Renal pelvis (tissue), 12 donors: Measurements from ENCODE around the gene RAD51C. TPM values are rescaled to one million over a fixed set of nuclear protein-coding genes. Genes with fewer than 3 reads are reported as not detected.
"Not testable (repeated sequence)": the region's sequence is repeated elsewhere in the genome, so short reads cannot be mapped to it uniquely, and the experiment has no call there.

ENCODE experiments used
- DNase-seq: peaks from one replicate; pipeline ENCODE4 v3.0.0-alpha.2; 2013
- long read RNA-seq, 16 experiments: transcript quantifications; one replicate each; lab custom pipeline, GENCODE V29; 2026
- polyA plus RNA-seq, 3 donors: library from polyadenylated mRNA; unstranded; fragments of 120-200 nt; gene quantifications; one replicate each; pipeline ENCODE4 v1.2.1, GENCODE V29; 2013; ENCODE audit not compliant: insufficient read length in 3 of 3

RAD51C gene
- 10 to 100 TPM; 41.6 to 46.8 (median 42.7) TPM for polyA plus RNA-seq
- long read RNA-seq, donor 1, transcript RAD51C-201 (9 exons, 2,591 nt), result minor isoform, 5 of 12 reads
- long read RNA-seq, donor 1, transcript RAD51C-203 (2 exons, 567 nt), result major isoform, 6 of 12 reads
- long read RNA-seq, donor 1, partial matches to known transcripts, result 0 of 12 reads
- long read RNA-seq, donor 1, other reads (novel, unspliced or antisense), result 0 of 12 reads
- long read RNA-seq, donor 2, transcript RAD51C-203 (2 exons, 567 nt), result minor isoform, 5 of 16 reads
- long read RNA-seq, donor 2, transcript RAD51C-201 (9 exons, 2,591 nt), result major isoform, 7 of 16 reads
- long read RNA-seq, donor 2, partial matches to known transcripts, result 0 of 16 reads
- long read RNA-seq, donor 2, other reads (novel, unspliced or antisense), result 0 of 16 reads
- long read RNA-seq, donor 3, partial matches to known transcripts, result 5 of 13 reads
- long read RNA-seq, donor 3, other reads (novel, unspliced or antisense), result 0 of 13 reads
- long read RNA-seq, donor 4, transcript RAD51C-203 (2 exons, 567 nt), result major isoform, 6 of 12 reads
- long read RNA-seq, donor 4, partial matches to known transcripts, result 0 of 12 reads
- long read RNA-seq, donor 4, other reads (novel, unspliced or antisense), result 0 of 12 reads
- long read RNA-seq, donor 5, transcript RAD51C-203 (2 exons, 567 nt), result major isoform, 6 of 10 reads
- long read RNA-seq, donor 5, partial matches to known transcripts, result 0 of 10 reads
- long read RNA-seq, donor 5, other reads (novel, unspliced or antisense), result 0 of 10 reads
- long read RNA-seq, donor 6, transcript RAD51C-201 (9 exons, 2,591 nt), result minor isoform, 5 of 14 reads
- long read RNA-seq, donor 6, transcript RAD51C-203 (2 exons, 567 nt), result major isoform, 7 of 14 reads
- long read RNA-seq, donor 6, partial matches to known transcripts, result 0 of 14 reads
- long read RNA-seq, donor 6, other reads (novel, unspliced or antisense), result 0 of 14 reads
- long read RNA-seq, donor 7, transcript RAD51C-203 (2 exons, 567 nt), result major isoform, 8 of 16 reads
- long read RNA-seq, donor 7, partial matches to known transcripts, result 0 of 16 reads
- long read RNA-seq, donor 7, other reads (novel, unspliced or antisense), result 0 of 16 reads
- long read RNA-seq, donor 8, partial matches to known transcripts, result 0 of 6 reads
- long read RNA-seq, donor 8, other reads (novel, unspliced or antisense), result 0 of 6 reads
- long read RNA-seq, donor 9, transcript RAD51C-203 (2 exons, 567 nt), result major isoform, 11 of 24 reads
- long read RNA-seq, donor 9, partial matches to known transcripts, result 5 of 24 reads
- long read RNA-seq, donor 9, other reads (novel, unspliced or antisense), result 0 of 24 reads
- long read RNA-seq, donor 10, transcript RAD51C-203 (2 exons, 567 nt), result major isoform, 8 of 15 reads
- long read RNA-seq, donor 10, partial matches to known transcripts, result 5 of 15 reads
- long read RNA-seq, donor 10, other reads (novel, unspliced or antisense), result 0 of 15 reads
- long read RNA-seq, donor 11, transcript RAD51C-203 (2 exons, 567 nt), result major isoform, 5 of 8 reads
- long read RNA-seq, donor 11, partial matches to known transcripts, result 0 of 8 reads
- long read RNA-seq, donor 11, other reads (novel, unspliced or antisense), result 0 of 8 reads
- long read RNA-seq, donor 12, transcript RAD51C-201 (9 exons, 2,591 nt), result minor isoform, 5 of 23 reads
- long read RNA-seq, donor 12, transcript RAD51C-203 (2 exons, 567 nt), result major isoform, 8 of 23 reads
- long read RNA-seq, donor 12, partial matches to known transcripts, result 5 of 23 reads
- long read RNA-seq, donor 12, other reads (novel, unspliced or antisense), result 0 of 23 reads
- long read RNA-seq, donor 13, partial matches to known transcripts, result 0 of 3 reads
- long read RNA-seq, donor 13, other reads (novel, unspliced or antisense), result 0 of 3 reads
- long read RNA-seq, donor 14, result 0 reads
- long read RNA-seq, donor 15, result 0 reads
- long read RNA-seq, donor 16, transcript RAD51C-203 (2 exons, 567 nt), result major isoform, 18 of 30 reads
- long read RNA-seq, donor 16, partial matches to known transcripts, result 6 of 30 reads
- long read RNA-seq, donor 16, other reads (novel, unspliced or antisense), result 0 of 30 reads

- DNase-seq, result peak; percentile 84
Measured at GRCh38 chr17:58692239-58693055, at the start of gene RAD51C. Gene RAD51C (plus strand): TSS chr17:58692602. CDS start chr17:58692644, 42 bp downstream.

- DNase-seq, result no peak
Measured at GRCh38 chr17:58643147-58643546, 49.3 kb upstream of the RAD51C start.

GRCh38 chr17:58648236-58648635 lies 44.2 kb upstream of the RAD51C start:
- no peak for DNase-seq

- DNase-seq, result not testable (repeated sequence)
Measured at GRCh38 chr17:58657962-58658803, 34.2 kb upstream of the RAD51C start.

GRCh38 chr17:58658804-58659713 lies 33.3 kb upstream of the RAD51C start:
- peak; percentile 97 for DNase-seq

- not testable (repeated sequence) for DNase-seq
Measured at GRCh38 chr17:58659714-58660084, 32.7 kb upstream of the RAD51C start.

- DNase-seq, result no peak
Measured at GRCh38 chr17:58660621-58661020, 31.8 kb upstream of the RAD51C start.

- DNase-seq, result no peak
Measured at GRCh38 chr17:58661499-58661898, 30.9 kb upstream of the RAD51C start.

- DNase-seq, result no peak
Measured at GRCh38 chr17:58664302-58664701, 28.1 kb upstream of the RAD51C start.

- no peak for DNase-seq
Measured at GRCh38 chr17:58665946-58666857, 26.2 kb upstream of the RAD51C start.

- DNase-seq, result peak; percentile 37
Measured at GRCh38 chr17:58666858-58667267, 25.5 kb upstream of the RAD51C start.

- no peak for DNase-seq
Measured at GRCh38 chr17:58667934-58668597, 24.3 kb upstream of the RAD51C start.

GRCh38 chr17:58668598-58668935 lies 23.8 kb upstream of the RAD51C start:
- DNase-seq, result no peak

GRCh38 chr17:58669853-58670252 lies 22.5 kb upstream of the RAD51C start:
- no peak for DNase-seq

- DNase-seq, result no peak
Measured at GRCh38 chr17:58671969-58672368, 20.4 kb upstream of the RAD51C start.
